Uterus (tissue), 4 donors: ENCODE data around the gene KLHL12. TPM values are rescaled to one million over a fixed set of nuclear protein-coding genes. Genes with fewer than 3 reads are reported as not detected.

ENCODE experiments used
- DNase-seq, 2 donors: peaks; one replicate each; pipeline ENCODE4 v3.0.0-alpha.2; 2019 to 2020
- H3K27ac ChIP-seq, 2 donors: fragments of 200-600 bp; sonication (generic); 1 replicate in 1 of 2; 2 replicates in 1 of 2; pipeline ENCODE4 v1.5.1; 2016 to 2018
- H3K27me3 ChIP-seq, 2 donors: fragments of 200-600 bp; sonication (generic); one replicate each; pipeline ENCODE4 v1.5.1; 2018 to 2019; ENCODE audit warnings: control low read depth in 1 of 2
- H3K36me3 ChIP-seq, 2 donors: fragments of 200-600 bp; sonication (generic); one replicate each; pipeline ENCODE4 v1.5.1; 2019; ENCODE audit warnings: control low read depth in 1 of 2
- H3K4me1 ChIP-seq, 2 donors: fragments of 200-600 bp; sonication (generic); one replicate each; pipeline ENCODE4 v1.5.1; 2018 to 2019; ENCODE audit warnings: control low read depth in 1 of 2
- H3K4me3 ChIP-seq, 2 donors: fragments of 200-600 bp; sonication (generic); 1 replicate in 1 of 2; 2 replicates in 1 of 2; pipeline ENCODE4 v1.5.1; 2018 to 2019; ENCODE audit warnings: mild to moderate bottlenecking in 1 of 2
- H3K9me3 ChIP-seq, 2 donors: fragments of 200-600 bp; sonication (generic); one replicate each; pipeline ENCODE4 v1.5.1; 2019; ENCODE audit warnings: control low read depth in 1 of 2
- CTCF ChIP-seq, 4 experiments: fragments of 200-600 bp in 2 of 4; fragments of 450-650 bp in 2 of 4; sonication (generic) in 2 of 4; IDR thresholded peaks; one replicate each; pipeline ENCODE4 v1.5.1; 2016 to 2019; ENCODE audit warnings: antibody characterized with exemption in 4 of 4, mild to moderate bottlenecking in 2 of 4, moderate library complexity in 1 of 4
- POLR2A ChIP-seq, 2 donors: fragments of 450-650 bp; IDR thresholded peaks; one replicate each; pipeline ENCODE4 v1.6.1; 2016; ENCODE audit warnings: antibody characterized with exemption in 2 of 2, mild to moderate bottlenecking in 1 of 2, moderate library complexity in 1 of 2
- intact Hi-C: fragments of 100-400 bp; cut with DNase I; formaldehyde crosslinking; loops from one replicate; pipeline ENCODE4 v1.15.1; 2023; ENCODE audit warnings: low total_unique reads
- total RNA-seq, 4 donors: library from RNA; depleted of rRNA in 3 of 4; stranded (reverse); fragments of >200 nt in 3 of 4; gene quantifications; one replicate each; pipeline versions ENCODE4 v1.1.0 to v1.2.4, GENCODE V29; 2014 to 2023
- donor health status: DM: yes; HTN: yes; CAD: no.

The KLHL12 gene
- total RNA-seq, 4 donors from 2014 or later: 6.4 to 34.1 (median 20.4) TPM

GRCh38 chr1:202956969-202957368 is 29.9 kb upstream of the KLHL12 start:
- DNase-seq: no peak
- no peak for TF ChIP-seq CTCF (IDR thresholded peaks at IDR 0.05)
- TF ChIP-seq POLR2A (IDR thresholded peaks at IDR 0.05): no peak
- Histone ChIP-seq H3K4me1 (peaks cover 0 to 8% of the 10 kb centered on the region in 2 donors), H3K36me3 (no peaks in the 10 kb centered on the region), H3K27ac (peak overlapping the region; percentile 89 to 98), H3K27me3 (no peaks in the 10 kb centered on the region), H3K9me3 (no peaks in the 10 kb centered on the region), H3K4me3 (peak overlapping the region; percentile 90 to 93)
- intact Hi-C loops: no loop called here

- H3K4me1 ChIP-seq: peaks cover 0 to 8% of the 10 kb centered on the region in 2 donors
- intact Hi-C loops: no loop called here
- TF ChIP-seq CTCF (IDR thresholded peaks at IDR 0.05) (no peak), POLR2A (IDR thresholded peaks at IDR 0.05) (no peak)
Observed at GRCh38 chr1:202954057-202954745, 27.2 kb upstream of the KLHL12 start.

GRCh38 chr1:202953392-202953791 is 26.4 kb upstream of the KLHL12 start:
- DNase-seq: no peak
- no peaks in the 10 kb centered on the region for H3K9me3 ChIP-seq
- intact Hi-C loops: no loop called here
- peaks cover 0 to 8% of the 10 kb centered on the region in 2 donors for H3K4me1 ChIP-seq
- H3K27ac ChIP-seq: no peak overlapping the region
- TF ChIP-seq POLR2A (IDR thresholded peaks at IDR 0.05): no peak
- no peak for TF ChIP-seq CTCF (IDR thresholded peaks at IDR 0.05)
- H3K4me3 ChIP-seq: no peak overlapping the region
- no peaks in the 10 kb centered on the region for H3K36me3 ChIP-seq
- no peaks in the 10 kb centered on the region for H3K27me3 ChIP-seq

More at GRCh38 chr1:202954057-202954745, 27.2 kb upstream of the KLHL12 start:
- DNase-seq: no peak
- H3K4me3 ChIP-seq: no peak overlapping the region
- no peaks in the 10 kb centered on the region for H3K27me3 ChIP-seq
- no peaks in the 10 kb centered on the region for H3K36me3 ChIP-seq
- no peaks in the 10 kb centered on the region for H3K9me3 ChIP-seq
- H3K27ac ChIP-seq: no peak overlapping the region

GRCh38 chr1:202952818-202953217 is 25.8 kb upstream of the KLHL12 start:
- intact Hi-C loops: no loop called here
- H3K4me1 ChIP-seq: peaks cover 0 to 8% of the 10 kb centered on the region in 2 donors
- H3K27me3 ChIP-seq: no peaks in the 10 kb centered on the region
- no peak overlapping the region for H3K4me3 ChIP-seq
- H3K36me3 ChIP-seq: no peaks in the 10 kb centered on the region
- H3K9me3 ChIP-seq: no peaks in the 10 kb centered on the region
- no peak for DNase-seq
- TF ChIP-seq POLR2A (IDR thresholded peaks at IDR 0.05): no peak
- TF ChIP-seq CTCF (IDR thresholded peaks at IDR 0.05): no peak
- H3K27ac ChIP-seq: no peak overlapping the region

GRCh38 chr1:202952099-202952498 is 25.1 kb upstream of the KLHL12 start:
- intact Hi-C loops: no loop called here
- Histone ChIP-seq H3K4me3 (no peak overlapping the region), H3K4me1 (peaks cover 0 to 6% of the 10 kb centered on the region in 2 donors), H3K36me3 (no peaks in the 10 kb centered on the region), H3K9me3 (no peaks in the 10 kb centered on the region), H3K27ac (no peak overlapping the region), H3K27me3 (no peaks in the 10 kb centered on the region)
- TF ChIP-seq POLR2A (IDR thresholded peaks at IDR 0.05) (no peak), CTCF (IDR thresholded peaks at IDR 0.05) (no peak)
- DNase-seq: no peak
